GM18873 (cell line): Measurements from ENCODE around the gene DUSP1.

ENCODE experiments used
- ATAC-seq: cut with Tn5 transposase; IDR thresholded peaks from one replicate; pipeline ENCODE4 v1.9.1; 2021; ENCODE audit warnings: mild to moderate bottlenecking, moderate library complexity, moderate number of reproducible peaks; ENCODE audit not compliant: unreplicated experiment, low FRiP score

DUSP1 gene

DNA sequence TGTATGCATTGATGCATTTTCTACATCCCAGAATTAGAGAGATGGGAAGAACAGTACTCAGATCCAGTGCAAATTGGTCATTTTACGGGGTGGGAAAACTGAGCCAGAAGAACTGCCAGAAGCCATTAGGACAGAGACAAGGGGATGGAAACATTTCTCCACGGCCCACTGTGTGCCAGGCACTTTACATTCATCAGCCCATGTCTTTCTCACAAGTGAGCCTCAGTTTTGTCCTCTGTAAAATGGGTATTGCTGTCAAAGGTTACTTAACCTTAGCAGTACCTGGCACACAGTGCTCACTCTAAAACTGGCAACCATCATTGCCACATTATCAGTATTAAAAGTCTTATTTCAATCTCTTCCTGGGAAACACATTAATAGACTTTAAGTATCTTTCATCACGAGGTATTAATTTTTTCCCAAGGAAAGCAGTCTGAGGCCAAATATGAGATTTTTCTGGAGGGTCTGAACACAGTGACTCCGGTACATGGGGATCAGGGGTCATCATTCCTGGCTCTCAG lies 5.2 kb downstream of the DUSP1 start:
- ATAC-seq = no peak

DNA sequence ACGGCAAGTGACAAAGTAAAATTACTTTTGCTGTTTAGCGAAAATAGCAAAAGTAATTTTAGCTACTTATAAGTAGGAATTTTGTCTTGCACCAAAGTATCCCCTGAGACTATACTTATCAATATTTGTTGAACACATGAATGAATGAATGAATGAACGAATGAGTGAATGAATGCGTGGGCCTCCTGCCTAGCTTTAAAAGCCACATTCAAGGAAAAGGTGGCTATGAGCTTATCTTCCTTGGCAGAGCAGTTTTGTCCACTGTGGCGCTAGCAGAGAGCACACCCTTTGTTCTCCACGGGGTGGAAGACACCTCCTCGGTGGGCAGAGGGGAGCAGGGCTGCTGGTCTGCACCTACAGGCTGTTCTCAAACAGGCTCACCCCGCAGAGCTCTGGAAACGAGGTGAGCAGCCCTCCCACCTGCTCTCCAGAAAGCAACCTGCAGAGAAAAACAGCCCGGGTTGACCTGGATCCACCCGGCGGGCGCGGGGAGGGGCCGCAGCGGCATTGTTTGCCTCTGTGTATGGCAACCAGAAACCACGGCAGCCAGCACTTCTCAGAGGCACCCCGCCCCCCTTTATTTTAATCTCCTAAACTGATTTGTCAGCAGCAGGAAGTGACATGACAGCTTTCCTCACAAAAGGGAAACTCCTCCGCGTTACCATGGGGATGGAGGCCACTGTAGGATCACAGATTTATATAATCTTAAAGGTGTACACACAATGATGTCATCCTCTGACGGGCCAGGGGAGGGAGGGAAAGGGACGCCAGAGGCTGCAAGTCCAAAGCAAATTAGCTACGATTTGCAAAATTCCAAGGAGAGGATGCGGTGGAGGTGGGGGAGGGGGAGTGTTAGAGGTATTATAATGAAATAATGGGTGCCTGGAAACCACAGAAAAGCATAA lies 5.9 kb downstream of the DUSP1 start:
- peak; percentile 67 for ATAC-seq

DNA sequence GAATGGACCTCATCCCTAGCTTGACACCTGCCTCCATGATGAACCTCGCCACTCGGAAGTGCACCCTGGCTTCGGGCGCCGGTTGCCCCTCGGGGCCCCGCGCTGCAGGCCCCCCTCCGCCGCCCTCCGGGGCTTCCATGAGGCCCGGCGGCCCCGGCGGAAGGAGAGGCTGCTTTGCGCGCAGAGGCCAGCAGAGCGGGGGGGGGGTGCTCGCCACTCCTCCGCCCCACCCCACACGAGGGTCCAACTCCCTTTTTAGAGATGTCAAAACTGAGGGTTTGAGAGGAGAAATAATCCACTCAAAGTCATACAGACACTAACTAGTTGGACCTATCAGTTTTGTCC lies 7.9 kb downstream of the DUSP1 start:
- no peak for ATAC-seq

DNA sequence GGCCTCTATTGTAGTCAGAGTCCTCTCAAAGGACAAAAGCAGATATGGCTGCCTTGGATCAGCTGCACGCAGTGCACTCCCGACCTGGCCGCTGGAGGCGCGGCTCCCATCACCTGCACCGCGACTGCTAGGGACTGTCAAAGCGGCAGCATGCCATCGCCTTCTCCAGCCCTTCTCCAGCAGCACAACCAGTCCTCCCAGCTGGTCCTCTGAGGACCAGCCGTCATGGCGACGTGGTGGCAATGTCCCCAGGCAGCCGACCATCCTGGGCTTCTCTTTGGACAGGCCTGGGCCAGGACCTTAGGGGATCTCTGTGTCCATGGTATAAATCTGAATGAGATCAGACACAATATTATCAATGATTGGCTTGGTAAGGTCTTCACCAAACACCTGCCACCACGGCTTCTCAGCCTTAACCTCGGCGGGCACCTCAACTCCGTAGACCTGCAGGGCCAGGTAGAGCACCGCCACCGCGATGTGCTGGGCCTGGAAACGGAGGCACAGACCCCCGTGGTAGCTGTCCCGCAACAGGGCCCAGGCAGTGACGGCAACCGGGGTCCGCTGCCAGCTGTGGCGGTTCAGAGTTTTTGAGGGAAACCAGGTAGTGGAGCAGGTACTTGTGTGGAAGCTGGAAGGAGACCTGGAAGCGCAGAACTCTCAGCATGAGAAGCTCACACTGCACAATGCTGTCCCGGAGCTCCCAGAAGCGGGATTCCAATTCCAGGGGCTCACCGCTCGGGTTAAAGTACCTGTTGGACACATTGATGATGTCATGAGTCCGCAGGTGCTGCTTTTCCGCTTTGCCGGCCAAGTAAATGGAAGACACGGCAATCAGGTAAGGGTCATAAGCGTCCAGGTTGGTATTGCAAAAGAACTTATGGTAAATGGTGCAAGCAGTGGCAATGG lies 8.5 kb downstream of the DUSP1 start:
- no peak for ATAC-seq

DNA sequence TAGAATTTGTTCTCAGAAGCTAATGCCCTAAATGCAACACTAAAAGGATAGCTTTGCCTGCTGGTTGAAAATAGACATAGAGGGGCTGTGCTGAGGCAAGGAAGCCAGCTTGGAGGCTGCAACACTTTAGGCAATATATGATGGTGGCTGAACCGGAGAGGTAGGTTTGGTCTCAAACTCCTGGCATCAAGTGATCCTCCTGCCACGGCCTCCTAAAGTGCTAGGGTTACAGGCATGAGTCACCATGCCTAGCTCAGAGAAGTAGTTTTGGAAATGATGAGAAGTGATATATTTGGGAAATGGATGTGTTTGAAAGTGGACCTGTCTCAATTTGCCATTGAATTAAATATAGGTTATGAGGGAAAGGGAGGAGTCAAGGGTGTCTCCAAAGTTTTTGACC lies 10.0 kb downstream of the DUSP1 start:
- ATAC-seq = no peak

DNA sequence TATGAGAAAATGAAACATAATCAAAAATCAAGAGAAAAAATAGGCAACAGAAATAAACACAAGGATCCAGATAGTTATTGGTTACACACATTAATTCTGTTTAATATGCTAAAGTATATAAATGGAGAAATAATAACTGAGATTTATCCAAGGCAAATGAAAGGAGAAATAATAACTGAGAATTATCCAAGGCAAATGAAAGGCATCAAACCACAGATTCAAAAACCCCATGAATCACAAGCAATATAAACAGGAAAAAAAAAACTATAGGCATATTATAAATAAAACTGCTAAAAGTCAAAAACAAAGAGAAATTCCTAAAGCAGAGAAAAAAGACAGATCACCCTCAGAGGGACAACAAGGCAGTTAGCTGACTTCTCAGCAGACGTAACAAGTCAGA lies 10.9 kb downstream of the DUSP1 start:
- no peak for ATAC-seq

DNA sequence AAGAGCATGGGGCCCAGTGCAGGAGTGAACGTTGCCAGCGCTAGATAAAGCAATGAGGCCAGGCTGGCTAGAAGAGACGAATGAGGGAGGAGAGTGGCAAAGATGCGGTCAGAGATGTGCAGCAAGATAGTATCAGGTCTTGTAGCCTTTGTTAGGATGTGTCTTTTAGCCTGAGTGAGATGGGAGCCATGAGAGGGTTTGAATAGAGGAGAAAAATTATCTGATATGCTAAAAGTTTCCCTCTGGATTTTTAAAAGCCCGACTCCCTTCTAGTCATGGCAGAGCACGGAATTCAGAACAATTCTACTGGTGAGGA lies 12.2 kb downstream of the DUSP1 start:
- no peak for ATAC-seq

DNA sequence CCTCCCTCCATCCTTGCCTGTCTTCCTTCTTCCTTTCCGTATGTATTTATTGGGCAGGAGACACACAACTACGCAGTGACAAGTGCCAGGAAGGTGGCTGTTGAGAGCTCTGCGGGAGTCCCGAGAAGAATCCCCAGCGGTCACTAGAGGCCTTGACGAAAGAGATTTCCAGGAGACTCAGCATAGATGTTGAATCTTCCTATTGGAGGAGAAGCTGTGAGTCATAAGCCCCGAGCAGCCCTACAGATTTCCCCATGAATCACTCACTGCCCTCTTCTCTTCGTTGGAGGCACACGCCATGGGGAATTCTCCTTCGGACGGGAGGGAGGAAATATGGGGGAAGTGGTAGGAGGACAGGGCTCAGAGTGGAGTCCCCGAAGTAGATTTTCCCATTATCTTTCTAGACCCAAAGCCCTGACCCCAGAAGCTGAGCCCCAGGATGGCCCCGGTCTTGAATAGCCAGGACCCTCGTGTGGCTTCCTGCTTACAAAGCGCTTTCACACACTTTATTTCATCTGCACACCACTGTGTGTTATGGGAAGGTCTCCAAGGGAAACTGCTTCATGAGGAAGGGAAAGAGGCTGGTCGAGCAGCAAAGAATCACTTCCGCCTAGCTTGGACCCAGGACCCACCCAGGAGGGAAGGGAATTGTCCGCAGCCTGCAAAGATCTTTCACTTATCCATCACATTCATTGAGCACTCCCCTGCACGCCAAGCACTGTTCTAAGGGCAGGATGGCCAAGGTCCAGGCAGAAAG lies 12.7 kb downstream of the DUSP1 start:
- no peak for ATAC-seq

DNA sequence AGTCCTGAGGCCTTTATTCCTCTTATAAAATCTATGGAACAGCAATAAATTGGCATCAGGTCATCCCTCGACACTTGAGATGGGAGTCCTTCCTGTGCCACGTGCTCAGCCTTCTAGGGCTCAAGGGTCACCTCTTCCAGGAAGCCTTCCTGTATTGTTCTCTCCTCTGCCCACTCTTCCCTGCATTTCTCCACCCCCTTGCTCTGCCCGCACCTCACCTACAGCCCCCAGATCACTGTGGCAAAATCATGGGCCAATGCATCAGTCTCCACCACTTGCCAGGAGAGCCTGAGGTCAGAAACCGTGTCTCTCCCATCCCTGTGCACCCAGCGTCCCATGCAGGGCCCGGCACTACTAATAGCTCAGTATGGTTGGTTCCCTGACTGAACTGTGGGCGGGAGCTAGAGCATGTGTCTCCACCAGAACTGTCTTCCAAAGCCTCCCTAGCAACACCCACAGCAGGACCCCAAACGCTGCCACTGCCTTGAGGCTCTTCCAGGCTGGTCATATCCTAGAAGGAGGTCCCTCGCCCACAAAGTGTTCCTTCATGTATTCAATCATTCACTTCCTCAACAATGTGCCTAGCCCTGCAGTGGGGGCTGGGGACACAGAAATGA lies 13.5 kb downstream of the DUSP1 start:
- ATAC-seq = no peak

DNA sequence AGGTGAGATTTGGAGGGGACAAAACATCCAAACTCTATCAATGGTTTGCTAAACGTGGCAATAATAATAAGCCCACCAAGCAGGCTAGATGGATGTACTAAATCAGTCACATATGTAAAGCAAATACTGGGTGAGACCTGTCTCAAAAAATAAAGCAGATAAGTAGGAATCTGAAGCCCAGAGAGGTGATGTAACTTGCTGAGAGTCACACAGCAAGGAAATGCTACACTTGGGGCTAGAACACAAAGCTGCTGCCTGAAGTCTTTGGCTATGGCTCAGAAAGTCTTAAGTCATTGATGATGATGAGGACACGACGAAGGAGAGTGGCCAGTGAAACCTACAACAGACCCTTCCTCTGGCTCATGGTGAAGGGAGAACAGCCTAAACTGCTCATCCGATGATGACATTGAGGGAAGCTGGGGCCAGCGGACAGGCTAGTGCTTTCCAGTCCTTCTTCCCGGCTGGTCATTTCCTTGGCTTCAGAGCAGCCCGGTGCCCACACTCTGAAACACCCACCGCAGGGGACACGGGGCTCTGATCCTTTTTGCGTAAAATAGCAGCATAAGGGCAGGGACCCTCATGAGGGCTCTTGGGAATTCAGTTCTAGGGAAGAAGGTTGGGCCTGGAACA lies 14.1 kb downstream of the DUSP1 start:
- no peak for ATAC-seq

DNA sequence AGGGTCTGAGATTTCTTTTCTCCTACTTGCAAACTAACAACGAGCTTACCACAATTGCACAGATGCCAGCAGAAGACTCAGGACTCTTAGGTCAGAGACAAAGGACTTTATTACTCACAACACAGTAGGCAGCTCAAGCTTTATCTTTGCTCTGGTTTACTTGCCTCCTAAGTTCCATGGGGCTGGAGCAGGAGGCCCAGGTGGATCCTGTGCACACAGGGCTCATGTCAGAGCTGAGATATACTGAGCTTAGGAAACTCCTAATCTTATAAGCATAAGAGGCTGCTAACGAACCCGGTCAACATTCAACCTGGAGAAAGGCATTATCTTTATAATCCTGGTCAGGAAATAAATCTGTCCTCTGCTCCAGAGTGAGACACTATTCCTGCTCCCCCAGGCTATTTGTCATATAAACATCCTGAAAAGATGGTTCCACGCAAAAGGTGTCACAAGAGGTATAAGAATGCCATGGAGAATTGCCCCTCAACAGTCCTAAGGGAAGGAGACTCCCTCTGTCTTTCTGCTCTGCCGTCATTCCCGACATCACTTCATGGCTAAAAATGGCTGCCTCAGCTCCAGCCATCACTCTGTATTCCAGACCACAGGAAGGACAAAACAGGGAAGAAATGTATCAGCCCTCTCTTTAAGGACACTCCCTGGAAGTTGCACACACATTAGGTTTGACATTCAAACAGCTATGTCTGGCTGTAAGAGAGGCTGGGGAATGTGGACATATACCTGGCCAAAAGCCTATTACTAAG lies 16.2 kb downstream of the DUSP1 start:
- no peak for ATAC-seq

DNA sequence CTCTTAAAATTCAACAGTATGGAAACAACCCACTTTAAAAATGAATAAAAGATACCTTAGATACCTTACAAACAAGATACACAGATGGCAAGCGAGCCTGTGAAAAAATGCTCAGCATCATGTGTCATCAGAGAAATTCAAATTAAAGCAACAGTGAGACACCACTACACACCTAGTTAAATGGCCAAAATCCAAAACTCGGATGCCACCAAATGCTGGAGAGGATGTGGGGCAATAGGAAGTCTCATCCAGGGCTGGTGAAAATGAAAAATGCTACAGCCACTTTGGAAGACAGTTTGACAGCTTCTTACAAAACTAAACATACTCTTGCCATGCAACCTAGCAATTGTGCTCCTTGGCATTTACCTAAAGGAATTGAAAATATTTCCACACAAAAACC lies 17.9 kb downstream of the DUSP1 start:
- ATAC-seq = no peak

DNA sequence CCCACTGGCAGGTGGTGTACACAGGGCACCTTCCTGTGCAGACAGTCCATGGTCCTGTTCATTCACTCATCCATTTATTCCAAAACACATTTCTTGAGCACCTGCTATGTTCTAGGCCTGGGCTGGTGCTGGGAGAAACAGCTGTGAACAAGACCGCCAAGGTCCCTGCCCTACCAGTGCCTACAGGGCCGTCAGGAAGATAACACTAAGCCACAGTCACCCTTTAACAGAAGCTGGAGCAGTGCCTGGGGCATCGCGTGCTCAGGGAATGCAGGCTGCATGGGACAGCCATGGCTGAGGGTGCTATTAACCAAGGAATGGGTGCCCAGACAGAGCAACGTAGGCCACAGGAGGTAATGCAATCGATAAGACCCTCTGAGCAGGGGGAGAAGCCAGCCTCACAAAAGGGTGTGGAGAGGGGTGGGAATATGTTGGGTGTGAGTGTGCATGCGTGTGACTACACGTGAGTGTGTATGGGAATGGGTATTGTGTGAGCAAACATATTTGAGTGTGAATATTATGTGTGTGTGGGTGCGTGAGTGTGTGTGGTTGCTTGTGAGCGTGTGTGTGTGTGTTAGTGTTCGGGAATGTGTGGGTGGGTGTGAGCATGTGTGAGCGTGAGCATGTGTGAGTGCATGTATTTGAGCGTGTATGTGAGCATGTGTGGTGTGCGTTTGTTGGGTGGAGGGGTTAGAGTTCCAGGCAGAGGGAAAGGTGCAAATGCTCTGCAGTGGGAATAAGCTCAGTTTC lies 19.1 kb downstream of the DUSP1 start:
- no peak for ATAC-seq

DNA sequence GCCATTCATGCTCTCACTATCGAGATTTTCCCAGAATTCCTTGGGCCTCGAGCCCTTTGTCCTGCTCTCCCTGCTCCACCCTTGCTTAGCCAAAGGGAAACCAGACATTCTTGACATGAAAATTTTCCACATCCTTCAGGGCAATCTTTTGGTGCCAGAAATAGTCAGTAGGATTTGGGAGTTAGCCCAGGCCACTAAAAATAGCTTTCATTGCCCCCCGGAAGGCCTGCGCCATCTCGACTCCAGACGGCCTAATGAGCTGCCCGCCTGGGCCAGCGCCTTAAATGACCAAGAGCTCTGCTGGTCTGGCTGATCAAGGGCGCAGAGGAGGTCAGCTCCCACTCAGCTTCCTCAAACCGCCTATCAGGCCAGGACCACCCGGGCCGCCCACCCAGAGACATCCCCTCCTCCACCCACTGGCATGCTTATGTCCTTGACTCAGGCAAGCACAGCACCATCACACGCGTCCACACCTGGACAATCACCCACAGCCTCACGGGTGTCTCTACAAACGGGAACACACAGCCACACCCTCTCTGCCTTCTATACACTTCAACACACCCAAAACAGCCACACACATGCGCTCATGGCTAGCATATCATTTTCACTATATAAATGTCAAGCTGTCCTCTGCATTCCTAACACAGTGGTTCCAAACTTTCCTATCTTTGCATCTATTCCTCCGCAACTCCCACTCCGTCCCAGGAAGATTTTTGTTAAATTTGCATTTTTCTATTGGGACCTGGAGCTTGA lies 20.9 kb downstream of the DUSP1 start:
- no peak for ATAC-seq

DNA sequence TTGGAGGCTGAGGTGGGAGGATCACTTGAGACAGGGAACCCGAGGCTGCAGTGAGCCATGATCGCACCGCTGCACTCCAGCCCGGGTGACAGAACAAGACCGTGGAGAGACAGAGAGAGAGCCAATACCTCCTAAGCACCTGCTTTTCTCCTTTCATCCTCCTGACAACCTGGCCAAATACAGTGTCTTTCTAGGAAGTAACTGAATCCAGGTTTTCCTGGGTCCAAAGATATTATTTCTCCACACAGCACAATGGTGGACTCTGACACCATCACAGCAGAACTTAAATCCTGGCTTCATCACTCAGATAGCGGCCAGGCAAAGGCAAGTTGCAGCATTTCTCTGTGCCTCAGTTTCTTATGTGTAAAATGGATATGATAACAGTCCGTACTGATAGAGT lies 21.9 kb downstream of the DUSP1 start:
- ATAC-seq = no peak

DNA sequence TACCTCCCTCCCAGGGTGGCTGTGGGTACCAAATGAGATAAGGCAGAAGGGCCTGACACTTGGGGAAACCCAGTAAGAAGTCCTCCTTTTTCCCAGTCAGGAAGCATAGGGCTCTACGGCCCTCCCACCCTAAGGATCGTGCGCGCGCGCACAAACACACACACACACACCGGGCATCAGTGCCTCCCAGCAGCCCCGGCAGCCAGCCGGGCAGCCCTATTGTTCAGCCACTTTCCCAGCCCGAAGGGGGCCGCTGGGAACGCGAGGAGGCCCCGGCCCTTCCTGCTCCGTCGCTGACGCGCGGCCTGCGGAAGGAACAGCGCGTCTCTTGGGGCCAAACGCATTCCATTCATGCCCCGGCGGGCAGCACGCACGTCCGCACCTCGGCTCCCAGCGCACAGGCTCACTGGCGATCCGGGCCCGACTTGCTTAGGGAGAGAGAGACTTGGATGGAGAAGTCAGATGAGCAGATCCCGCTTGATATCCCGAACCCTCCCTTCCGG lies 22.6 kb downstream of the DUSP1 start:
- ATAC-seq = no peak

DNA sequence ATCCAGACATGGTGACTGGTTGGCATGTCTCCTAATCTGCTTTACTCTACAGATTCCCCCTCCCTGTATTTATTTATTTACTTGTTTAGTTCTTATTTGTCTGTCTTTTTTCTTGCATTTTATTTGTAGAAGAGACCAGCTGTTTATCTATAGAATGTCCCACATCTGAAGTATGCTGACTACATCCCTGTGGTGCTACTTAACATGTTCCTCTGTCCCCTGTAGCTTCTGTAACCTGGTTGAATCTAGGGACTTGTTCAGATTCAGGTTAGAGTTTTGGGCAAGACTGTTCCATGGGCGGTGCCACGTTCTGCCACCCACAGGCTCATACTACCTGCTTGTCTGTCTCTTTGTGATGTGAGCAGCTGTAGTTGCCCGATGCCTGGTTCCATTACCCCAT lies 23.5 kb downstream of the DUSP1 start:
- no peak for ATAC-seq

DNA sequence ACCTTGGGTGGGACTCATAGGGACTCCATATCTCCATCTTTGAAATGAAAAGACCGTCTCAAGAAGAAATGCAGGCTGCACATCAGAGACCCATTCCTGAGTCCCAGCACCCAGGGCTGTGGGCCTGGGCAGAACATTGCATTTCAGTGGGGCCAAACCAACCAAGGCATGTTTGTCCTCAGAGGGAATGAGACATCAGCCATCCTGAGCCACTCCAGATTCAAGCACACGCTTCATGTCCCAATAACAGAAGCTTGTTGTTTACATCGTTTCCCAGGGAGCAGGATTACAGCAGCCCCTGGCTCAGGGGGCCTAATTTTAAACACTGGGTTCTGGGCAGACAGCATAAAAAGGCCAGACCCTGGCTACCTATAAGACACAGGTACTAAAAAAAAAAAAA lies 24.3 kb downstream of the DUSP1 start:
- ATAC-seq = no peak
